Transverse colon (tissue), 4 donors: ENCODE data around the gene GLRA2.

Source experiments
- CTCF ChIP-seq, 5 experiments: fragments of 200-600 bp in 3 of 5; fragments of 450-650 bp in 2 of 5; sonication (generic) in 3 of 5; IDR thresholded peaks; 1 replicate in 2 of 5; 2 replicates in 3 of 5; pipeline ENCODE4 v1.5.1; 2016 to 2017; ENCODE audit warnings: antibody characterized with exemption in 5 of 5, inconsistent platforms in 3 of 5, mild to moderate bottlenecking in 2 of 5, moderate library complexity in 1 of 5
- EP300 ChIP-seq: sonication (generic); formaldehyde crosslinking; IDR thresholded peaks from one replicate; pipeline ENCODE4 v1.6.1; 2017; ENCODE audit warnings: antibody characterized with exemption, low read depth
- POLR2A ChIP-seq: fragments of 450-650 bp; IDR thresholded peaks from one replicate; pipeline ENCODE4 v1.6.1; 2016; ENCODE audit warnings: antibody characterized with exemption, mild to moderate bottlenecking, moderate library complexity
- POLR2AphosphoS5 ChIP-seq, 3 donors: sonication (generic); formaldehyde crosslinking; IDR thresholded peaks; one replicate each; pipeline ENCODE4 v1.6.1; 2016; ENCODE audit warnings: antibody characterized with exemption in 3 of 3

- no peak for TF ChIP-seq CTCF (IDR thresholded peaks at IDR 0.05)
- no peak for TF ChIP-seq POLR2AphosphoS5 (IDR thresholded peaks at IDR 0.05)
- TF ChIP-seq POLR2A: no peak
- TF ChIP-seq EP300: no peak
These were observed 43.8 kb downstream of the GLRA2 start for GRCh38 chrX:14573161-14573560.
